ENCODE measurements around the gene MTMR4. TPM values are rescaled to one million over a fixed set of nuclear protein-coding genes. Genes with fewer than 3 reads are reported as not detected.
"Not testable (repeated sequence)": the region's sequence is repeated elsewhere in the genome, so short reads cannot be mapped to it uniquely, and the experiment has no call there.

Gene MTMR4
- total RNA-seq, 2 experiments from 2014 or later: 69.2 to 77.9 TPM

GRCh38 chr17:58492238-58493121 is 22.0 kb downstream of the MTMR4 start:
- peak; percentile 55 for DNase-seq
- ChIA-PET CTCF (interaction anchor here (0.6 to 2.0 kb wide), 8 partner anchors 18 to 638 kb away, joined by 3 to 10 read pairs (median 4); no protein-coding TSS in a partner anchor), POLR2A (interaction anchor here (0.7 to 1.5 kb wide), 3 partner anchors 138 to 148 kb away, joined by 3 to 8 read pairs (median 3); no protein-coding TSS in a partner anchor)
- H3K9me3 Mint-ChIP-seq (ENCODE audit: low read depth): no peaks in the 10 kb centered on the region
- H3K4me3 Mint-ChIP-seq: no peak overlapping the region
- intact Hi-C loops (cut with DNase I, micrococcal nuclease): loop anchor here in 1 of 2 experiments (1.0 kb wide), 1 partner anchor 175 kb away; no protein-coding TSS in a partner anchor
- peak overlapping the region; percentile 87 for H3K27ac Mint-ChIP-seq
- peak; percentile 96 for ATAC-seq
- peaks cover 59% of the 10 kb centered on the region for H3K36me3 Mint-ChIP-seq (ENCODE audit: low read depth)
- no peaks in the 10 kb centered on the region for H3K27me3 Mint-ChIP-seq
- H3K4me1 Mint-ChIP-seq: peaks cover 23% of the 10 kb centered on the region

GRCh38 chr17:58491510-58492045 is 22.9 kb downstream of the MTMR4 start:
- Mint-ChIP-seq H3K9me3 (ENCODE audit: low read depth) (no peaks in the 10 kb centered on the region), H3K4me1 (peaks cover 25% of the 10 kb centered on the region), H3K36me3 (ENCODE audit: low read depth) (peaks cover 56% of the 10 kb centered on the region), H3K27me3 (no peaks in the 10 kb centered on the region), H3K27ac (no peak overlapping the region), H3K4me3 (no peak overlapping the region)
- CTCF ChIA-PET: interaction anchor here (2.0 kb wide), 1 partner anchor 174 kb away, joined by 10 read pairs; no protein-coding TSS in a partner anchor
- DNase-seq (no peak), ATAC-seq (no peak)
- intact Hi-C loops (cut with DNase I, micrococcal nuclease): loop anchor here in 1 of 2 experiments (1.0 kb wide), 1 partner anchor 174 kb away; no protein-coding TSS in a partner anchor
- POLR2A ChIA-PET: interaction anchor here (0.6 kb wide), 1 partner anchor 42 kb away, joined by 5 read pairs; no protein-coding TSS in a partner anchor

DNA sequence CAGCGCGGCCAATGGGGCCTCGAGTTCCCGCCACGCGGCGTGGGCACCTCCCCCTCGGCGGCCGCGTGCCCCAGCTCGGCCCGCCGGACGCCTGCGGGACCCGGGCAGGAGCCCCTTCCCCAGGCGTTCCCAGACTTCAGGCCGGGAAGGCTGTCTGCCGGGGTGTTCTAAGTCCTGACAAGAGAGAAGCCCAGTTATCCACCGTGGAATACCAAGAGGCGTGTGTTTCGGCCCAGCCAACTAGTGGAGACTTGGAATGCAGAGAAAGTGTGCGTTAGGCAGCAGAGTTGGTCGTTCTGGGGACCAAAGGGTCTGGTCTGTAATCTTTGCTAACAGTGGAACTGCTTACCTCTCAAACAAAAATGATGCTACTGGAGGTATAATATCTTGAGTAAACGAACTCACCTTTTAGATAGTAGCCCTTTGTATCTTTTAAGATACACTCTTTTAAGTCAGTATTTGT is 26.0 kb downstream of the MTMR4 start:
- no peaks in the 10 kb centered on the region for H3K27me3 Mint-ChIP-seq
- no peak for ATAC-seq
- H3K4me3 Mint-ChIP-seq: no peak overlapping the region
- ChIA-PET POLR2A (interaction anchor here (1.2 kb wide), 1 partner anchor 151 kb away, joined by 3 read pairs; no protein-coding TSS in a partner anchor), CTCF (interaction anchor here (0.6 to 2.1 kb wide), 10 partner anchors 8 to 937 kb away, joined by 3 to 9 read pairs (median 4); partner anchors contain the start of gene MTMR4)
- H3K4me1 Mint-ChIP-seq: peaks cover 21% of the 10 kb centered on the region
- peak overlapping the region; percentile 47 for H3K27ac Mint-ChIP-seq
- H3K36me3 Mint-ChIP-seq (ENCODE audit: low read depth): peaks cover 35% of the 10 kb centered on the region
- H3K9me3 Mint-ChIP-seq (ENCODE audit: low read depth): no peaks in the 10 kb centered on the region
- DNase-seq: no peak
- intact Hi-C loops (cut with DNase I, micrococcal nuclease): no loop called here

GRCh38 chr17:58487589-58488427 is 26.6 kb downstream of the MTMR4 start, which contains the start of gene HSF5:
Gene HSF5 (minus strand): TSS chr17:58488408. CDS start chr17:58488274, 134 bp downstream.
- ChIA-PET POLR2A (interaction anchor here (0.6 to 1.2 kb wide), 3 partner anchors 30 to 150 kb away, joined by 3 read pairs; no protein-coding TSS in a partner anchor), CTCF (interaction anchor here (0.6 to 2.1 kb wide), 11 partner anchors 9 to 936 kb away, joined by 3 to 9 read pairs (median 4); partner anchors contain the start of gene MTMR4)
- Mint-ChIP-seq H3K36me3 (ENCODE audit: low read depth) (peaks cover 33% of the 10 kb centered on the region), H3K27me3 (no peaks in the 10 kb centered on the region), H3K4me1 (peaks cover 14% of the 10 kb centered on the region), H3K27ac (peak within 1 kb of the TSS; percentile 47), H3K9me3 (ENCODE audit: low read depth) (no peaks in the 10 kb centered on the region), H3K4me3 (peak within 1 kb of the TSS; percentile 52)
- intact Hi-C loops (cut with DNase I, micrococcal nuclease): loop anchor here (1.0 kb wide), 1 partner anchor 171 kb away; no protein-coding TSS in a partner anchor
- ATAC-seq (peak; percentile 87), DNase-seq (peak; percentile 83)

DNA sequence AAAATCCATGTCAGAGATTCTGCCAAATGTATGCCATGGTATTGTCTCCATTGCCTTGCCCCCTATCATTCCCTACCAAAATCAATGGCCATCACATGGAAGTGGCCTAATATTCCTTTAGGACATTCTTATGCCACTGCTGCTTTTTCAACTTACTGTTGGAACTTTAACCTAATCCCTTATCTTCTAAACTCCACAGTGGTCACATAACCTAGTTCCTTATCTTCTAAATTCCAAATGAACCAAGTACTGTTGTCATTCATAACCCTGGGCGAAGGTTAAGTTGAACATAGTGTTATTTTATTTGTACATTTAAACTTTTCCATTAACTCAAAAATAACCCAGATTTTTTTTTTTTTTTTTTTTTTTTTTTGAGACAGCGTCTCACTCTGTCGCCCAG is 29.8 kb downstream of the MTMR4 start:
- ATAC-seq: no peak
- Mint-ChIP-seq H3K4me1 (peaks cover 8% of the 10 kb centered on the region), H3K27me3 (no peaks in the 10 kb centered on the region), H3K36me3 (ENCODE audit: low read depth) (peaks cover 9% of the 10 kb centered on the region), H3K4me3 (no peak overlapping the region), H3K9me3 (ENCODE audit: low read depth) (no peaks in the 10 kb centered on the region), H3K27ac (no peak overlapping the region)
- intact Hi-C loops (cut with DNase I, micrococcal nuclease): no loop called here
- CTCF ChIA-PET: no interaction called here
- POLR2A ChIA-PET: no interaction called here
- no peak for DNase-seq

DNA sequence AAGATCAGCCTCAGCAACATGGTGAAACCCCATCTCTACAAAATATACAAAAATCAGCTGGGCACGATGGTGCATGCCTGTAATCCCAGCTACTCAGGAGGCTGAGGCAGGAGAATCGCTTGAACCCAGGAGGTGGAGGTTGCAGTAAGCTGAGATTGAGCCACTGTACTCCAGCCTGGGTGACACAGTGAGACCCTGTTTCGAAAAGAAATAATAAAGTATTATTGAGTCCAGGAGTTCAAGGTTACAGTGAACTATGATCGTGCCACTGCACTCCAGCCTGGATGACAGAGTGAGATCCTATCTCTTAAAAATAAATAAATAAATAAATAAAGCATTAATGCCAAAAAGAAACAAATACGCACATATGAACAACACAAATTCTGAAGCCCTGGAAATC is 32.6 kb downstream of the MTMR4 start:
- H3K27me3 Mint-ChIP-seq; H3K27ac Mint-ChIP-seq; H3K4me3 Mint-ChIP-seq; intact Hi-C loops (cut with DNase I, micrococcal nuclease); H3K36me3 Mint-ChIP-seq (ENCODE audit: low read depth); POLR2A ChIA-PET; DNase-seq; H3K4me1 Mint-ChIP-seq; ATAC-seq; H3K9me3 Mint-ChIP-seq (ENCODE audit: low read depth): not testable (repeated sequence)
- CTCF ChIA-PET: interaction anchor here (0.6 to 1.6 kb wide), 3 partner anchors 14 to 164 kb away, joined by 3 to 5 read pairs (median 4); no protein-coding TSS in a partner anchor

GRCh38 chr17:58480090-58480489 is 34.3 kb downstream of the MTMR4 start:
- Mint-ChIP-seq H3K4me3 (no peak overlapping the region), H3K9me3 (ENCODE audit: low read depth) (no peaks in the 10 kb centered on the region), H3K27ac (no peak overlapping the region), H3K36me3 (ENCODE audit: low read depth) (peaks cover 2% of the 10 kb centered on the region), H3K27me3 (no peaks in the 10 kb centered on the region), H3K4me1 (peaks cover 2% of the 10 kb centered on the region)
- intact Hi-C loops (cut with DNase I, micrococcal nuclease): no loop called here
- ChIA-PET POLR2A (interaction anchor here (0.5 kb wide), 1 partner anchor 151 kb away, joined by 4 read pairs; no protein-coding TSS in a partner anchor), CTCF (interaction anchor here (0.7 to 1.2 kb wide), 2 partner anchors 11 to 540 kb away, joined by 3 read pairs; no protein-coding TSS in a partner anchor)
- ATAC-seq: no peak
- no peak for DNase-seq

GRCh38 chr17:58476812-58477211 is 37.6 kb downstream of the MTMR4 start:
- DNase-seq (no peak), ATAC-seq (no peak)
- ChIA-PET POLR2A (no interaction called here), CTCF (no interaction called here)
- Mint-ChIP-seq H3K36me3 (ENCODE audit: low read depth) (peaks cover 2% of the 10 kb centered on the region), H3K4me1 (peaks cover 6% of the 10 kb centered on the region), H3K9me3 (ENCODE audit: low read depth) (no peaks in the 10 kb centered on the region), H3K4me3 (no peak overlapping the region), H3K27ac (no peak overlapping the region), H3K27me3 (no peaks in the 10 kb centered on the region)
- intact Hi-C loops (cut with DNase I, micrococcal nuclease): no loop called here

GRCh38 chr17:58475985-58476384 is 38.5 kb downstream of the MTMR4 start:
- ATAC-seq: no peak
- Mint-ChIP-seq H3K9me3 (ENCODE audit: low read depth) (no peaks in the 10 kb centered on the region), H3K36me3 (ENCODE audit: low read depth) (peaks cover 2% of the 10 kb centered on the region), H3K4me3 (no peak overlapping the region), H3K4me1 (peaks cover 6% of the 10 kb centered on the region), H3K27me3 (no peaks in the 10 kb centered on the region), H3K27ac (no peak overlapping the region)
- ChIA-PET POLR2A (no interaction called here), CTCF (no interaction called here)
- intact Hi-C loops (cut with DNase I, micrococcal nuclease): no loop called here
- DNase-seq: no peak

DNA sequence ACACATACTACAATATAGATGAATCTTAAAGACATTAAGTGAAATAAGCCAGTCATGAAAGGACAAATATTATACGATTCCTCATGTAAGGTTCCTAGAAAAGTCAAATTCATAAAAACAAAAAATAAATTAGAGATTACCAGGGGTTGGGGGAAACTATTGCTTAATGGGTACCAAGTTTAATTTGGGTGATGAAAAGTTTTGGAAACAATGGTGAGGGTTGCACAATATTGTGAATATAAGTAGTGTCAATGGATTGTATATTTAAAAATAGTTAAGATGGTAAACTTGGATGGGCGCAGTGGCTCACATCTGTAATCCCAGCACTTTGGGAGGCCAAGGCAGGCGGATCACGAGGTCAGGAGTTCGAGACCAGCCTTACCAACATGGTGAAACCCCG is 44.1 kb downstream of the MTMR4 start:
- Mint-ChIP-seq H3K4me1 (peaks cover 6% of the 10 kb centered on the region), H3K9me3 (ENCODE audit: low read depth) (no peaks in the 10 kb centered on the region), H3K27ac (no peak overlapping the region), H3K4me3 (no peak overlapping the region), H3K27me3 (no peaks in the 10 kb centered on the region), H3K36me3 (ENCODE audit: low read depth) (no peaks in the 10 kb centered on the region)
- ATAC-seq (no peak), DNase-seq (no peak)
- intact Hi-C loops (cut with DNase I, micrococcal nuclease): no loop called here
- ChIA-PET CTCF (no interaction called here), POLR2A (no interaction called here)

Measured in activated CD4-positive, alpha-beta T cell treated with anti-CD3 and anti-CD28 coated beads for 36 hours (primary cell).